K562 (cell line): ENCODE data around the gene KCNK6. TPM values are rescaled to one million over a fixed set of nuclear protein-coding genes. Genes with fewer than 3 reads are reported as not detected.
A peak's percentile ranks its signal among the peaks of the same experiment; 100 is the strongest.

Experiments used
- ATAC-seq: fragments of 200-7000 bp; cut with Tn5 transposase; 3 replicates; pipeline ENCODE4 v1.9.1; 2020; ENCODE audit warnings: moderate library complexity
- BruUV-seq: library from RNA; stranded (reverse); fragments of 400-500 nt; replicated peaks from 2 replicates; lab custom pipeline; 2021; lab: Mats Ljungman, UMichigan
- CTCF ChIA-PET: fragments of 300-600 bp; formaldehyde crosslinking; extraction: SDS; loops from one replicate; lab custom pipeline; 2021; ENCODE audit warnings: low intra/inter-chr PET ratio; lab: Yijun Ruan, JAX
- POLR2A ChIA-PET: fragments of 300-600, 350-650 bp; sonication (Branson Sonifier 250); formaldehyde crosslinking; extraction: SDS; loops from one replicate; lab custom pipeline; 2021; ENCODE audit warnings: antibody characterized with exemption, inconsistent platforms; lab: Yijun Ruan, JAX
- DNase-seq, 4 experiments: peaks; one replicate each; pipeline versions ENCODE4 v3.0.0 to v3.0.0-alpha.2; 2011 to 2018; ENCODE audit warnings: low spot score in 3 of 4, mixed read lengths in 3 of 4; ENCODE audit errors: extremely low read depth in 1 of 4
- FAIRE-seq: peaks from 2 replicates; lab custom pipeline; 2011; peaks lifted over from hg19 to GRCh38; lab: Jason Lieb, UNC
- H2AFZ ChIP-seq: 2 replicates; pipeline ENCODE4 v1.6.0; 2011; ENCODE audit warnings: low read depth, low read length, control low read depth, inconsistent platforms
- H3K27ac ChIP-seq: fragments of 200-600 bp; 3 replicates; pipeline ENCODE4 v1.8.0; 2011; ENCODE audit warnings: low read depth, mild to moderate bottlenecking, control low read depth, inconsistent platforms, low read length, moderate library complexity, mixed read lengths; ENCODE audit errors: extremely low read depth
- H3K27me3 ChIP-seq, 2 experiments: fragments of 300-600 bp in 1 of 2; 2 replicates in 1 of 2; 3 replicates in 1 of 2; pipeline versions ENCODE4 v1.6.0 to v1.8.0; 2011; ENCODE audit warnings: inconsistent platforms in 2 of 2, low read length in 2 of 2, mild to moderate bottlenecking in 1 of 2, mixed read lengths in 1 of 2, moderate library complexity in 1 of 2; ENCODE audit not compliant: control insufficient read depth in 2 of 2, insufficient read depth in 2 of 2
- H3K36me3 ChIP-seq: fragments of 300-600 bp; 3 replicates; pipeline ENCODE4 v1.8.0; 2011; ENCODE audit warnings: mild to moderate bottlenecking, low read length, inconsistent platforms; ENCODE audit not compliant: control insufficient read depth, insufficient read depth
- H3K4me1 ChIP-seq, 2 experiments: fragments of 200-600 bp in 1 of 2; replicated peaks in 1 of 2; 2 replicates in 1 of 2; 3 replicates in 1 of 2; pipeline versions ENCODE4 v1.5.1 to v1.8.0; 2011; ENCODE audit warnings: inconsistent platforms in 2 of 2, low read length in 2 of 2, mild to moderate bottlenecking in 1 of 2, mixed read lengths in 1 of 2, moderate library complexity in 1 of 2; ENCODE audit not compliant: control insufficient read depth in 2 of 2, insufficient read depth in 2 of 2
- H3K4me2 ChIP-seq: 2 replicates; pipeline ENCODE4 v1.6.1; 2011; ENCODE audit warnings: low read length, control low read depth, inconsistent platforms, mixed read lengths; ENCODE audit not compliant: insufficient read depth
- H3K4me3 ChIP-seq: fragments of 200-600 bp; sonication (generic), shearing (Covaris generic); 2 replicates; pipeline ENCODE4 v1.5.1; 2016; ENCODE audit warnings: control low read depth, inconsistent platforms
- H3K79me2 ChIP-seq: fragments of 200-600 bp; 3 replicates; pipeline ENCODE4 v1.8.0; 2011; ENCODE audit warnings: low read length, inconsistent platforms; ENCODE audit not compliant: control insufficient read depth, insufficient read depth
- H3K9ac ChIP-seq, 2 experiments: 2 replicates each; pipeline versions ENCODE4 v1.6.0 to v1.6.1; 2011; ENCODE audit warnings: low read depth in 2 of 2, low read length in 2 of 2, control low read depth in 1 of 2, inconsistent platforms in 1 of 2, mild to moderate bottlenecking in 1 of 2, mixed read lengths in 1 of 2; ENCODE audit not compliant: insufficient read depth in 1 of 2
- H3K9me1 ChIP-seq: one replicate; pipeline ENCODE4 v1.6.0; 2011; ENCODE audit warnings: inconsistent platforms, mild to moderate bottlenecking, low read length, moderate library complexity; ENCODE audit not compliant: control insufficient read depth, insufficient read depth
- H3K9me3 ChIP-seq: replicated peaks from 2 replicates; pipeline ENCODE4 v1.5.1; 2011; ENCODE audit warnings: low read depth, low read length, inconsistent platforms; ENCODE audit not compliant: control insufficient read depth, insufficient read depth
- H4K20me1 ChIP-seq: replicated peaks from 2 replicates; pipeline ENCODE4 v1.6.1; 2011; ENCODE audit warnings: low read length, inconsistent platforms, mixed read lengths; ENCODE audit not compliant: control insufficient read depth, insufficient read depth
- BRD4 ChIP-seq: fragments of 200-600 bp; sonication (generic); IDR thresholded peaks from 2 replicates; pipeline ENCODE4 v1.6.1; 2017; ENCODE audit warnings: inconsistent platforms
- CBFA2T2 ChIP-seq: fragments of 450-650 bp; conservative IDR thresholded peaks from 2 replicates; pipeline ENCODE4 v1.6.1; 2017; ENCODE audit warnings: mild to moderate bottlenecking
- LEF1 ChIP-seq: fragments of 450-650 bp; IDR thresholded peaks from 2 replicates; pipeline ENCODE4 v1.6.1; 2016; ENCODE audit warnings: mild to moderate bottlenecking
- MIER1 ChIP-seq: fragments of 450-650 bp; IDR thresholded peaks from 2 replicates; pipeline ENCODE4 v1.6.1; 2016; ENCODE audit warnings: antibody characterized with exemption, mild to moderate bottlenecking, low read depth
- NR1H2 ChIP-seq: sonication (generic); formaldehyde crosslinking; IDR thresholded peaks from 2 replicates; pipeline ENCODE4 v1.4.0; 2020; ENCODE audit warnings: mild to moderate bottlenecking, missing genetic modification reagents
- POU5F1 ChIP-seq: fragments of 150-350 bp; IDR thresholded peaks from 2 replicates; pipeline ENCODE4 v1.6.1; 2014; ENCODE audit warnings: borderline replicate concordance, low read length, low read depth, mild to moderate bottlenecking; ENCODE audit not compliant: partially characterized antibody
- SAP30 ChIP-seq: fragments of 200-600 bp; sonication (generic); IDR thresholded peaks from 2 replicates; pipeline ENCODE4 v1.6.1; 2012; ENCODE audit warnings: borderline replicate concordance, low read depth, mild to moderate bottlenecking, moderate library complexity, low read length, control low read depth, inconsistent platforms; ENCODE audit not compliant: insufficient read depth, poor library complexity, severe bottlenecking
- SMARCA4 ChIP-seq: fragments of 450-650 bp; IDR thresholded peaks from 2 replicates; pipeline ENCODE4 v1.6.1; 2016
- SREBF2 ChIP-seq: sonication (generic); formaldehyde crosslinking; IDR thresholded peaks from 2 replicates; pipeline ENCODE4 v1.4.0; 2020; ENCODE audit warnings: mild to moderate bottlenecking, missing genetic modification reagents
- ZBED1 ChIP-seq: IDR thresholded peaks from 2 replicates; pipeline ENCODE4 v1.6.1; 2014
- ZBTB7A ChIP-seq: IDR thresholded peaks from 2 replicates; pipeline ENCODE4 v1.6.1; 2011; ENCODE audit warnings: low read depth, mild to moderate bottlenecking, low read length, moderate library complexity, borderline replicate concordance; ENCODE audit not compliant: control insufficient read depth
- ZFP1 ChIP-seq: fragments of 450-650 bp; formaldehyde crosslinking; IDR thresholded peaks from 2 replicates; pipeline ENCODE4 v1.4.0; 2020; ENCODE audit warnings: mild to moderate bottlenecking, mixed read lengths
- ZNF12 ChIP-seq: sonication (generic); formaldehyde crosslinking; IDR thresholded peaks from 2 replicates; pipeline ENCODE4 v1.4.0; 2020; ENCODE audit warnings: mild to moderate bottlenecking, missing genetic modification reagents
- ZNF431 ChIP-seq: sonication (generic); formaldehyde crosslinking; IDR thresholded peaks from 2 replicates; pipeline ENCODE4 v1.8.0; 2022; ENCODE audit warnings: mild to moderate bottlenecking, missing genetic modification reagents
- ZNF436 ChIP-seq: fragments of 250-450, 450-650 bp; sonication (Bioruptor Pico); formaldehyde crosslinking; IDR thresholded peaks from 2 replicates; pipeline ENCODE4 v1.7.0; 2020; ENCODE audit warnings: mild to moderate bottlenecking
- ZNF589 ChIP-seq: fragments of 200-800 bp; sonication (Bioruptor generic); IDR thresholded peaks from 2 replicates; pipeline ENCODE4 v1.6.1; 2016; ENCODE audit warnings: low read depth, missing genetic modification characterization, missing compliant biosample characterization
- ZNF699 ChIP-seq: fragments of 250-450 bp; sonication (Bioruptor Pico); IDR thresholded peaks from 2 replicates; pipeline ENCODE4 v1.8.0; 2021; ENCODE audit warnings: mild to moderate bottlenecking, moderate library complexity; ENCODE audit not compliant: insufficient replicate concordance
- WGBS: fragments of 100-300 bp; shearing (Covaris generic); methylation state at CpG from one replicate; pipeline ENCODE4 v1.1.6; 2016; ENCODE audit warnings: low coverage, mixed read lengths; ENCODE audit not compliant: insufficient coverage; ENCODE audit errors: missing lambda C conversion rate; 5-methylcytosine and 5-hydroxymethylcytosine counted together
- in situ Hi-C: fragments of 300-500 bp; cut with MboI; formaldehyde crosslinking; loops from 4 replicates; pipeline ENCODE4 v1.15.0; 2018; ENCODE audit warnings: inconsistent platforms, mixed read lengths
- intact Hi-C: fragments of 100-400 bp; cut with micrococcal nuclease; formaldehyde crosslinking; loops from 2 replicates; pipeline ENCODE4 v1.14.2; 2022
- polyA plus RNA-seq, 8 experiments: library from polyadenylated mRNA; depleted of rRNA in 4 of 8; stranded (reverse) in 5 of 8; unstranded in 3 of 8; fragments of >200 nt; fragmentation: Nextera tagmentation in 2 of 8; fragmentation: Illumina TruSeq in 1 of 8; extraction: Ambion mirVana in 2 of 8; extraction: Trizol in 1 of 8; gene quantifications; 2 replicates each; pipeline versions ENCODE4 v1.2.1 to v1.2.3, GENCODE V29; 2011 to 2014; ENCODE audit warnings: inconsistent platforms in 1 of 8, missing spikeins in 1 of 8
- total RNA-seq, 7 experiments: library from RNA; depleted of rRNA in 6 of 7; stranded (reverse); fragments of >200 nt in 6 of 7; fragmentation: Illumina TruSeq in 2 of 7; extraction: Trizol in 2 of 7; gene quantifications; 2 replicates each; pipeline versions ENCODE4 v1.2.1 to v1.2.3, GENCODE V29; 2011 to 2021; ENCODE audit warnings: low replicate concordance in 1 of 7
- TF ChIP-seq, protein P1 (sequence below), 2 experiments: fragments of 450-650 bp; IDR thresholded peaks; 2 replicates each; pipeline ENCODE4 v1.6.1; 2018; ENCODE audit warnings: mild to moderate bottlenecking in 2 of 2, low read depth in 1 of 2; ENCODE audit not compliant: partially characterized antibody in 2 of 2
- TF ChIP-seq, protein P2 (sequence below), 2 experiments: fragments of 250-450 bp in 1 of 2; fragments of 450-650 bp in 1 of 2; sonication (Bioruptor Pico) in 1 of 2; IDR thresholded peaks; 2 replicates each; pipeline versions ENCODE4 v1.6.1 to v1.8.0; 2016 to 2021; ENCODE audit warnings: mild to moderate bottlenecking in 2 of 2, moderate library complexity in 2 of 2, missing compliant biosample characterization in 1 of 2, missing genetic modification characterization in 1 of 2

Gene KCNK6
- total and polyA plus RNA-seq, 9 of the 15 experiments (the other 6 are each of a cell fraction or from before 2014, with no cell fraction given): 0.05 to 0.42 (median 0.15) TPM

DNA sequence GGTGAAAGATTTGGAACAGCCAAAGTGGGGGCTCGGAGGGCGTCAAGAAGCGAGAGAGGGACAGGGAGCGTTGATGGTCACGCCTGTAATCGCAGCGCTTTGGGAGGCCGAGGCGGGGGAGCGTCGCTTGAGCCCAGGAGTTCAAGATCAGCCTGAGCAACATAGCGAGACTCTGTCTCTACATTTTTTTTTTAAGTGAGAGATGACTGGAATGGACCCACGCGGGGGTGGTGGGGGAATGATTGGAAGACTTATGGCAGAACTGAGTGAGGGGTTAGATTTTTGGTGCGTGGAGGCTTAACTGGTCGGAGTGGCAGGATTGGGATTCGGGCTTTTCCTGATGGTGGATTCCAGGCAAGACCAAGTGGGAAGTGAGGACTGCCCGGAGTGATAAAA is 55.5 kb downstream of the KCNK6 start:
- Histone ChIP-seq H3K4me2 (peak overlapping the region; percentile 84), H3K4me1 (peaks cover 8 to 19% of the 10 kb centered on the region in 2 experiments; a peak in 4 of 5 replicates), H3K27ac (peak overlapping the region; percentile 94), H3K27me3 (no peaks in the 10 kb centered on the region), H3K4me3 (peak overlapping the region; percentile 88), H3K9me1 (no peaks in the 10 kb centered on the region), H3K36me3 (peaks cover 44% of the 10 kb centered on the region; the same call in 2 of the 3 replicates), H3K9ac (peak overlapping the region; percentile 93 to 98), H3K79me2 (peaks cover 46% of the 10 kb centered on the region), H2AFZ (peak overlapping the region; percentile 85), H3K9me3 (no peaks in the 10 kb centered on the region; the same call in 1 of the 2 replicates), H4K20me1 (peaks cover 16% of the 10 kb centered on the region)
- ChIA-PET POLR2A (interaction anchor here (1.4 to 3.8 kb wide), 5 partner anchors 8 to 128 kb away, joined by 4 to 28 read pairs (median 9); partner anchors contain the start of genes FAM98C and GGN), CTCF (interaction anchor here (1.3 to 1.6 kb wide), 2 partner anchors 40 to 131 kb away, joined by 3 to 8 read pairs; no protein-coding TSS in a partner anchor)
- intact Hi-C loops: no loop called here
- in situ Hi-C loops: no loop called here
- ATAC-seq (peak; percentile 60), FAIRE-seq (no peak), DNase-seq (peak in 1 of 4 experiments; percentile 63)
- whole genome bisulfite sequencing: under 1% methylated on average over 17 of the region's 18 CpGs
- no TSS peak for BruUV-seq
- TF ChIP-seq ZFP1 (CRISPR knock-in tag) (no peak), ZNF699 (CRISPR knock-in tag) (no peak), ZBTB7A (0 out of 2 replicates have a peak, but pooled peaks have one; percentile 6), ZBED1 (no peak), ZNF589 (CRISPR knock-in tag) (no peak), SMARCA4 (0 out of 2 replicates have a peak, but pooled peaks have one; percentile 28), LEF1 (peak; percentile 22), MIER1 (0 out of 2 replicates have a peak, but pooled peaks have one; percentile 31), SREBF2 (CRISPR knock-in tag) (no peak), ZNF436 (CRISPR knock-in tag) (no peak), ZNF12 (CRISPR knock-in tag) (0 out of 2 replicates have a peak, but pooled peaks have one; percentile 81), ZNF431 (CRISPR knock-in tag) (0 out of 2 replicates have a peak, but pooled peaks have one; percentile 24), BRD4 (peak; percentile 33; the same call in 1 of the 2 replicates), CBFA2T2 (no peak), SAP30 (peak; percentile 61), POU5F1 (no peak), NR1H2 (CRISPR knock-in tag) (no peak)
- TF ChIP-seq, protein P1, sequence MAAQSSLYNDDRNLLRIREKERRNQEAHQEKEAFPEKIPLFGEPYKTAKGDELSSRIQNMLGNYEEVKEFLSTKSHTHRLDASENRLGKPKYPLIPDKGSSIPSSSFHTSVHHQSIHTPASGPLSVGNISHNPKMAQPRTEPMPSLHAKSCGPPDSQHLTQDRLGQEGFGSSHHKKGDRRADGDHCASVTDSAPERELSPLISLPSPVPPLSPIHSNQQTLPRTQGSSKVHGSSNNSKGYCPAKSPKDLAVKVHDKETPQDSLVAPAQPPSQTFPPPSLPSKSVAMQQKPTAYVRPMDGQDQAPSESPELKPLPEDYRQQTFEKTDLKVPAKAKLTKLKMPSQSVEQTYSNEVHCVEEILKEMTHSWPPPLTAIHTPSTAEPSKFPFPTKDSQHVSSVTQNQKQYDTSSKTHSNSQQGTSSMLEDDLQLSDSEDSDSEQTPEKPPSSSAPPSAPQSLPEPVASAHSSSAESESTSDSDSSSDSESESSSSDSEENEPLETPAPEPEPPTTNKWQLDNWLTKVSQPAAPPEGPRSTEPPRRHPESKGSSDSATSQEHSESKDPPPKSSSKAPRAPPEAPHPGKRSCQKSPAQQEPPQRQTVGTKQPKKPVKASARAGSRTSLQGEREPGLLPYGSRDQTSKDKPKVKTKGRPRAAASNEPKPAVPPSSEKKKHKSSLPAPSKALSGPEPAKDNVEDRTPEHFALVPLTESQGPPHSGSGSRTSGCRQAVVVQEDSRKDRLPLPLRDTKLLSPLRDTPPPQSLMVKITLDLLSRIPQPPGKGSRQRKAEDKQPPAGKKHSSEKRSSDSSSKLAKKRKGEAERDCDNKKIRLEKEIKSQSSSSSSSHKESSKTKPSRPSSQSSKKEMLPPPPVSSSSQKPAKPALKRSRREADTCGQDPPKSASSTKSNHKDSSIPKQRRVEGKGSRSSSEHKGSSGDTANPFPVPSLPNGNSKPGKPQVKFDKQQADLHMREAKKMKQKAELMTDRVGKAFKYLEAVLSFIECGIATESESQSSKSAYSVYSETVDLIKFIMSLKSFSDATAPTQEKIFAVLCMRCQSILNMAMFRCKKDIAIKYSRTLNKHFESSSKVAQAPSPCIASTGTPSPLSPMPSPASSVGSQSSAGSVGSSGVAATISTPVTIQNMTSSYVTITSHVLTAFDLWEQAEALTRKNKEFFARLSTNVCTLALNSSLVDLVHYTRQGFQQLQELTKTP (IDR thresholded peaks at IDR 0.05; ENCODE audit: low read depth in 1 of 2, partially characterized antibody in 2 of 2): peak in 1 of 2 experiments; percentile 10
- TF ChIP-seq, protein P2, sequence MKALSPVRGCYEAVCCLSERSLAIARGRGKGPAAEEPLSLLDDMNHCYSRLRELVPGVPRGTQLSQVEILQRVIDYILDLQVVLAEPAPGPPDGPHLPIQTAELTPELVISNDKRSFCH (CRISPR knock-in tag; IDR thresholded peaks at IDR 0.05): no peak
- TF ChIP-seq, protein P2 (tag; IDR thresholded peaks at IDR 0.05): 0 out of 2 replicates have a peak, but pooled peaks have one; percentile 4
